HUES64 (cell line): ENCODE data around the gene MARK1.
A peak's percentile ranks its signal among the peaks of the same experiment; 100 is the strongest.

ENCODE experiments used
- H3K27ac ChIP-seq: 2 replicates; pipeline ENCODE4 v1.7.0; 2013; ENCODE audit warnings: low read depth, low read length, inconsistent platforms
- H3K27me3 ChIP-seq: 2 replicates; pipeline ENCODE4 v1.6.1; 2013; ENCODE audit warnings: mild to moderate bottlenecking, low read length; ENCODE audit not compliant: insufficient read depth
- H3K36me3 ChIP-seq: 2 replicates; pipeline ENCODE4 v1.6.1; 2013; ENCODE audit warnings: mild to moderate bottlenecking, low read length; ENCODE audit not compliant: insufficient read depth
- H3K4me1 ChIP-seq: 2 replicates; pipeline ENCODE4 v1.6.1; 2013; ENCODE audit warnings: mild to moderate bottlenecking, low read length, moderate library complexity; ENCODE audit not compliant: insufficient read depth
- H3K4me3 ChIP-seq: 2 replicates; pipeline ENCODE4 v1.5.1; 2013; ENCODE audit warnings: mild to moderate bottlenecking, low read length, moderate library complexity
- H3K9ac ChIP-seq: 2 replicates; pipeline ENCODE4 v1.6.1; 2013; ENCODE audit warnings: mild to moderate bottlenecking, low read depth, low read length
- H3K9me3 ChIP-seq: 2 replicates; pipeline ENCODE4 v1.6.1; 2013; ENCODE audit warnings: low read depth, low read length; ENCODE audit not compliant: insufficient read depth
- WGBS: fragments of 150-250, 120-280 bp; methylation state at CpG from one replicate; pipeline ENCODE4 v1.1.7; 2013; ENCODE audit warnings: missing lambda C conversion rate; 5-methylcytosine and 5-hydroxymethylcytosine counted together

The MARK1 gene

DNA sequence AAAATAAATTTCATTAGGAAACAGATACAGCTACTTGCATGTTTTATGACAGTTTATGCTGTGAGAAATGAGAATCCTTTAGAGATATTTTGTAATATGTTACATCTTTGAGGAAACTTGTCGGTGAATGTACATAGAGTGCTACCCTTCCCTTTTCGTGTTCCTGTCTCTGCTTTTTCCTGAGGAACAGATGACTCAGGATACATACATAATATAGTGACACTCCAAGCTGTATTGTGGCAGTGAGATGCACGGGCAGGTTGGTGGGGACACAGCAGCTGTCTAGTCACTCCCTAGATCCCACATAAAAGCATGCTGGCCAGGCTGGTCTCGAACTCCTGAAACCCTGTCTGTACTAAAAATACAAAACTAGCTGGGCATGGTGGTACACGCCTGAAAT lies 20.9 kb upstream of the MARK1 start:
- no peak overlapping the region for H3K9ac ChIP-seq
- H3K4me3 ChIP-seq: no peak overlapping the region
- 92% methylated on average over 5 of the region's 5 CpGs for WGBS

GRCh38 chr1:220511179-220511578 lies 16.8 kb upstream of the MARK1 start:
- H3K9me3 ChIP-seq: no peaks in the 10 kb centered on the region
- no peak overlapping the region for H3K4me3 ChIP-seq
- H3K27me3 ChIP-seq: no peaks in the 10 kb centered on the region
- peaks cover 15% of the 10 kb centered on the region for H3K4me1 ChIP-seq
- no peak overlapping the region for H3K27ac ChIP-seq
- H3K36me3 ChIP-seq: no peaks in the 10 kb centered on the region
- no peak overlapping the region for H3K9ac ChIP-seq
- 73% methylated on average over 4 of the region's 4 CpGs for WGBS

More for the DNA sequence above, 20.9 kb upstream of the MARK1 start:
- Histone ChIP-seq H3K27ac (no peak overlapping the region), H3K9me3 (no peaks in the 10 kb centered on the region), H3K36me3 (no peaks in the 10 kb centered on the region), H3K27me3 (no peaks in the 10 kb centered on the region), H3K4me1 (peaks cover 7% of the 10 kb centered on the region; the same call in 1 of the 2 replicates)

- Histone ChIP-seq H3K27me3 (no peaks in the 10 kb centered on the region), H3K9me3 (no peaks in the 10 kb centered on the region), H3K4me1 (peaks cover 21% of the 10 kb centered on the region), H3K9ac (no peak overlapping the region), H3K27ac (no peak overlapping the region), H3K36me3 (no peaks in the 10 kb centered on the region), H3K4me3 (no peak overlapping the region)
- 35% methylated on average over 4 of the region's 4 CpGs for WGBS
Measured at GRCh38 chr1:220511785-220512184, 16.2 kb upstream of the MARK1 start.

GRCh38 chr1:220513834-220514233 lies 14.1 kb upstream of the MARK1 start:
- Histone ChIP-seq H3K4me3 (no peak overlapping the region), H3K4me1 (peaks cover 21% of the 10 kb centered on the region), H3K27me3 (no peaks in the 10 kb centered on the region), H3K27ac (no peak overlapping the region), H3K9me3 (no peaks in the 10 kb centered on the region), H3K36me3 (no peaks in the 10 kb centered on the region), H3K9ac (no peak overlapping the region)
- 94% methylated on average over 3 of the region's 4 CpGs for WGBS

GRCh38 chr1:220514256-220514655 lies 13.7 kb upstream of the MARK1 start:
- H3K9me3 ChIP-seq: no peaks in the 10 kb centered on the region
- no peaks in the 10 kb centered on the region for H3K36me3 ChIP-seq
- H3K27ac ChIP-seq: no peak overlapping the region
- WGBS: 98% methylated on average over 2 of the region's 2 CpGs
- no peak overlapping the region for H3K4me3 ChIP-seq
- H3K4me1 ChIP-seq: peaks cover 21% of the 10 kb centered on the region
- no peak overlapping the region for H3K9ac ChIP-seq
- H3K27me3 ChIP-seq: no peaks in the 10 kb centered on the region

GRCh38 chr1:220516014-220516721 lies 11.8 kb upstream of the MARK1 start:
- no peaks in the 10 kb centered on the region for H3K36me3 ChIP-seq
- no peak overlapping the region for H3K4me3 ChIP-seq
- H3K9ac ChIP-seq: peak overlapping the region; percentile 1; the same call in 1 of the 2 replicates
- WGBS: 70% methylated on average over 6 of the region's 6 CpGs
- no peaks in the 10 kb centered on the region for H3K9me3 ChIP-seq
- peaks cover 20% of the 10 kb centered on the region for H3K4me1 ChIP-seq
- H3K27me3 ChIP-seq: no peaks in the 10 kb centered on the region
- no peak overlapping the region for H3K27ac ChIP-seq

DNA sequence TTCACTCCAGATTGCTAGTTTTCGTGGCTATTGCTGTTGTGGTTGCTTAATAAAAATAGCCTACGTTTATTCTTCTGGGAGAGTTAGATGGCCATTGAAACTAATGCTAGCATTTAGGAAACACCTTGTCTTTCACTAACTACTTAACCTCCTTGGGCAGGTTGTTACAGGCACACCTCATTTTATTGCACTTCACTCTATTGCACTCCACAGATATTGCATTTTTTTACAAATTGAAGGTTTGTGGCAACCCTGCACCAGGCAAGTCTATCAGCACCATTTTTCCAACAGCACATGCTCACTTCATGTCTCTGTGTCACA lies 11.3 kb upstream of the MARK1 start:
- Histone ChIP-seq H3K36me3 (no peaks in the 10 kb centered on the region), H3K9ac (peak overlapping the region; percentile 1; the same call in 1 of the 2 replicates), H3K27me3 (no peaks in the 10 kb centered on the region), H3K4me1 (peaks cover 15% of the 10 kb centered on the region), H3K4me3 (no peak overlapping the region), H3K27ac (no peak overlapping the region), H3K9me3 (no peaks in the 10 kb centered on the region)
- WGBS: 80% methylated on average over 2 of the region's 2 CpGs

DNA sequence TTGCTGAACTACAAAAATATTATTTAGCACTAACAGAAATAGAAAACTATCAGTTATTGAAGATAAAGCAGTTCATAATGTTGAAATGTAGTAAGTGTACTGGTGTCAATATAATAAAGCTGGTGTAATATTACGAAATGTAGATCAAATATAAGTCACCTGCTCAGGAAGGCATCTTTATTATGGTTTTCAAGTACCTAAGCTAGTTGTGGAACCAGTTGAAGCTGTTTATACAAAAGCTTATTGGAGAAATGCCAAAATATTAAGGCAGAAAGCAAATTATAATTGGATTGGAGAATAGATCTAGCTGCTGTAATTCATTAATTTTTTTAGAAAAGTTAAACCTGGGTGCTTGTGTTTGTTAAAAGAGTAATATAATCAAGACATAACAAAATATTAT lies 6.2 kb upstream of the MARK1 start:
- no peaks in the 10 kb centered on the region for H3K9me3 ChIP-seq
- WGBS: 96% methylated on average over 1 of the region's 1 CpG
- H3K4me3 ChIP-seq: no peak overlapping the region
- no peaks in the 10 kb centered on the region for H3K36me3 ChIP-seq
- no peak overlapping the region for H3K9ac ChIP-seq
- peaks cover 5% of the 10 kb centered on the region for H3K4me1 ChIP-seq
- H3K27ac ChIP-seq: no peak overlapping the region
- peaks cover 8% of the 10 kb centered on the region; the same call in 1 of the 2 replicates for H3K27me3 ChIP-seq

- H3K4me3 ChIP-seq: no peak overlapping the region
- no peak overlapping the region for H3K27ac ChIP-seq
- H3K9ac ChIP-seq: no peak overlapping the region
- 45% methylated on average over 7 of the region's 7 CpGs for WGBS
- peaks cover 12% of the 10 kb centered on the region; the same call in 1 of the 2 replicates for H3K27me3 ChIP-seq
- H3K4me1 ChIP-seq: peaks cover 21% of the 10 kb centered on the region
- H3K9me3 ChIP-seq: no peaks in the 10 kb centered on the region
- H3K36me3 ChIP-seq: no peaks in the 10 kb centered on the region
Measured at GRCh38 chr1:220526294-220526693, 1.6 kb upstream of the MARK1 start.

DNA sequence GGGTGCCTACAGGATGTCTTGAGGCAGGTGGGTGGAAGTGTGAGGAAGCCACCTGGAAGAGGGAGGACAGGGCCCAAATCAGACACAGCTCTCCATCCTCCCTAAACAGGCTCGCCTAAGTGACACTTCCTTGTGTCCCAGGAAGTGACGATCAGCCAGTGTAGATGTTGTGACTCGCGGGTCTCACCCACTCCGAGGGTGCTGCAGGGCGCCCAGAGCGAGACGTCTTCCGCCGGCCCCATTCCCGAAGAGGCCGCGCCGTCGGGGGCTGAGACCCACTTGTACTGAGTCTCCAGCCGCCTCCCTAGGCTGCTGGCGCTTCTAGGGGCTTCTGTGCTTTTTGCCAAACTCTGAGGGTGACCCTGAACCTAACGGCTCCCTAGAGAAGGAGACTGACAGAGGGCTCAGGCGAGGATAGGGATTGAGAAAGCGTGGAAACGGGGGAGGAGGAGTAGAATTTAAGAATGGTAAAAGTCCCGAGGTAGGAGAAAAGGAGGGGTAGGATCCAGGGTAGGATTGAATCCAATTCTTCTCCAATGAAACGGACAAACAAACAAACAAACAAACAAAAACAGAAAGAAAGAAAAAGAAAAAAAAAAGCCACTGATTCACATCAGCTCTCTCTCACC lies 543 bp upstream of the MARK1 start:
- peak overlapping the region; percentile 39; the same call in 1 of the 2 replicates for H3K9ac ChIP-seq

GRCh38 chr1:220528679-220529501 lies 954 bp downstream of the MARK1 start:
- Histone ChIP-seq H3K4me3 (peak overlapping the region; percentile 98), H3K36me3 (no peaks in the 10 kb centered on the region), H3K27ac (peak overlapping the region; percentile 70), H3K9ac (peak overlapping the region; percentile 94), H3K9me3 (peaks cover 2% of the 10 kb centered on the region; the same call in 1 of the 2 replicates), H3K27me3 (peaks cover 8% of the 10 kb centered on the region; the same call in 1 of the 2 replicates), H3K4me1 (peaks cover 21% of the 10 kb centered on the region)
- WGBS: under 1% methylated on average over 55 of the region's 55 CpGs

More for the DNA sequence above, 543 bp upstream of the MARK1 start:
- Histone ChIP-seq H3K9me3 (no peaks in the 10 kb centered on the region), H3K27me3 (peaks cover 12% of the 10 kb centered on the region; the same call in 1 of the 2 replicates), H3K36me3 (no peaks in the 10 kb centered on the region), H3K4me1 (peaks cover 21% of the 10 kb centered on the region), H3K4me3 (peak overlapping the region; percentile 98), H3K27ac (no peak overlapping the region)
- WGBS: 2% methylated on average over 21 of the region's 23 CpGs
